CD14-positive monocyte (primary cell): ENCODE results near the gene PIR. TPM values are rescaled to one million over a fixed set of nuclear protein-coding genes. Genes with fewer than 3 reads are reported as not detected.
A peak's percentile ranks its signal among the peaks of the same experiment; 100 is the strongest.

Experiments
- DNase-seq, 3 donors: peaks; one replicate each; pipeline ENCODE4 v3.0.0-alpha.2; 2011 to 2022
- H2AFZ ChIP-seq: 2 replicates; pipeline ENCODE4 v1.6.0; 2012; ENCODE audit warnings: mild to moderate bottlenecking, low read depth, low read length, inconsistent platforms; ENCODE audit not compliant: insufficient read depth, poor library complexity, severe bottlenecking
- H3K27ac ChIP-seq, 2 donors: 1 replicate in 1 of 2; 2 replicates in 1 of 2; pipeline ENCODE4 v1.5.1; 2012 to 2013; ENCODE audit warnings: low read length in 2 of 2, control low read depth in 1 of 2, inconsistent platforms in 1 of 2, low read depth in 1 of 2, mild to moderate bottlenecking in 1 of 2
- H3K27me3 ChIP-seq, 2 donors: one replicate each; pipeline versions ENCODE4 v1.6.0 to v1.6.1; 2011 to 2013; ENCODE audit warnings: low read length in 2 of 2; ENCODE audit not compliant: control insufficient read depth in 2 of 2, insufficient read depth in 2 of 2
- H3K36me3 ChIP-seq, 2 donors: replicated peaks in 1 of 2; 1 replicate in 1 of 2; 2 replicates in 1 of 2; pipeline versions ENCODE4 v1.5.1 to v1.6.1; 2012 to 2013; ENCODE audit warnings: low read length in 2 of 2, control low read depth in 1 of 2, inconsistent platforms in 1 of 2, mild to moderate bottlenecking in 1 of 2; ENCODE audit not compliant: insufficient read depth in 2 of 2, control insufficient read depth in 1 of 2
- H3K4me1 ChIP-seq, 2 donors: 1 replicate in 1 of 2; 2 replicates in 1 of 2; pipeline versions ENCODE4 v1.5.1 to v1.6.1; 2012 to 2013; ENCODE audit warnings: low read length in 2 of 2, control low read depth in 1 of 2, inconsistent platforms in 1 of 2, mild to moderate bottlenecking in 1 of 2, moderate library complexity in 1 of 2; ENCODE audit not compliant: insufficient read depth in 2 of 2, control insufficient read depth in 1 of 2
- H3K4me2 ChIP-seq: replicated peaks from 2 replicates; pipeline ENCODE3; 2012; ENCODE audit warnings: low read length, moderate library complexity, mild to moderate bottlenecking; ENCODE audit not compliant: poor library complexity, severe bottlenecking; ENCODE audit errors: extremely low read depth
- H3K4me3 ChIP-seq, 3 experiments: fragments of 200-600 bp in 1 of 3; sonication (generic) in 1 of 3; replicated peaks in 1 of 3; 1 replicate in 2 of 3; 2 replicates in 1 of 3; pipeline ENCODE4 v1.5.1; 2011 to 2013; ENCODE audit warnings: low read length in 3 of 3, mild to moderate bottlenecking in 3 of 3, control low read depth in 2 of 3, low read depth in 2 of 3, inconsistent platforms in 1 of 3, moderate library complexity in 1 of 3
- H3K79me2 ChIP-seq: 2 replicates; pipeline ENCODE4 v1.6.0; 2012; ENCODE audit warnings: mild to moderate bottlenecking, control low read depth, inconsistent platforms, low read length, moderate library complexity; ENCODE audit not compliant: insufficient read depth
- H3K9ac ChIP-seq: 2 replicates; pipeline ENCODE4 v1.6.0; 2017; ENCODE audit warnings: low read length, mild to moderate bottlenecking; ENCODE audit not compliant: insufficient read depth, poor library complexity, severe bottlenecking
- H3K9me3 ChIP-seq, 2 donors: replicated peaks in 1 of 2; 1 replicate in 1 of 2; 2 replicates in 1 of 2; pipeline versions ENCODE4 v1.5.1 to v1.6.1; 2012 to 2013; ENCODE audit warnings: low read length in 2 of 2, control low read depth in 1 of 2; ENCODE audit not compliant: control insufficient read depth in 1 of 2, insufficient read depth in 1 of 2
- H4K20me1 ChIP-seq: 2 replicates; pipeline ENCODE4 v1.6.0; 2012; ENCODE audit warnings: mild to moderate bottlenecking, low read length, control low read depth, moderate library complexity; ENCODE audit not compliant: insufficient read depth
- H3K27ac Mint-ChIP-seq, 7 donors: one replicate each; pipeline ENCODE4 v1.8.0; 2020; ENCODE audit warnings: mild to moderate bottlenecking in 7 of 7, mixed read lengths in 7 of 7, moderate library complexity in 6 of 7, inconsistent platforms in 2 of 7
- H3K27me3 Mint-ChIP-seq, 3 donors: one replicate each; pipeline ENCODE4 v1.8.0; 2021 to 2022; ENCODE audit warnings: low read depth in 3 of 3, mild to moderate bottlenecking in 3 of 3, mixed read lengths in 3 of 3, moderate library complexity in 3 of 3, inconsistent platforms in 1 of 3
- H3K36me3 Mint-ChIP-seq, 2 donors: one replicate each; pipeline ENCODE4 v1.8.0; 2020; ENCODE audit warnings: mixed read lengths in 2 of 2, inconsistent platforms in 1 of 2, mild to moderate bottlenecking in 1 of 2
- H3K4me1 Mint-ChIP-seq: one replicate; pipeline ENCODE4 v1.8.0; 2020; ENCODE audit warnings: mild to moderate bottlenecking, mixed read lengths
- H3K4me3 Mint-ChIP-seq, 2 donors: one replicate each; pipeline ENCODE4 v1.8.0; 2020; ENCODE audit warnings: mild to moderate bottlenecking in 2 of 2, mixed read lengths in 2 of 2, moderate library complexity in 1 of 2
- H3K9me3 Mint-ChIP-seq, 7 donors: one replicate each; pipeline ENCODE4 v1.8.0; 2020 to 2022; ENCODE audit warnings: mixed read lengths in 7 of 7, mild to moderate bottlenecking in 6 of 7, moderate library complexity in 6 of 7, inconsistent platforms in 2 of 7
- WGBS: methylation state at CpG from one replicate; pipeline ENCODE4 v1.1.5; 2013; ENCODE audit warnings: missing lambda C conversion rate; ENCODE audit not compliant: insufficient coverage; 5-methylcytosine and 5-hydroxymethylcytosine counted together
- intact Hi-C, 2 donors: fragments of 100-400 bp; cut with micrococcal nuclease; formaldehyde crosslinking; loops; one replicate each; pipeline versions ENCODE4 v1.15.0 to v1.15.1; 2023
- polyA minus RNA-seq: library from RNA; depleted of rRNA, polyadenylated mRNA; stranded (reverse); fragments of >200 nt; gene quantifications from 2 replicates; pipeline ENCODE4 v1.2.3, GENCODE V29; 2012
- polyA plus RNA-seq, 3 donors: library from polyadenylated mRNA; depleted of rRNA in 1 of 3; unstranded in 2 of 3; stranded (reverse) in 1 of 3; fragments of 300-500 nt in 2 of 3; fragments of >200 nt in 1 of 3; fragmentation: Illumina TruSeq in 2 of 3; gene quantifications; 1 replicate in 2 of 3; 2 replicates in 1 of 3; pipeline ENCODE4 v1.2.3, GENCODE V29; 2012 to 2021
- total RNA-seq, 12 experiments: library from RNA in 1 of 12; stranded (reverse) in 1 of 12; fragments of 120-200 nt in 1 of 12; gene quantifications; one replicate each; pipeline ENCODE4 v1.2.4 and lab custom pipeline; 2013 to 2026; ENCODE audit warnings: mixed read lengths in 6 of 12, inconsistent platforms in 1 of 12
- TF ChIP-seq, protein P1 (sequence below): fragments of 200-600 bp; IDR thresholded peaks from one replicate; pipeline ENCODE4 v1.8.0; 2022; ENCODE audit warnings: antibody characterized with exemption, mild to moderate bottlenecking

The PIR gene
- total RNA-seq (2013), result 0.48 TPM
- polyA plus RNA-seq (under 1 TPM in 2 of 3 donors, not detected in 1; 0.05 to 0.23 TPM), polyA minus RNA-seq (not detected in 2 replicates), total RNA-seq (lab: John Stamatoyannopoulos, UW) (0 to 3.7 (median 0.33) reads per million in 11 experiments)

DNA sequence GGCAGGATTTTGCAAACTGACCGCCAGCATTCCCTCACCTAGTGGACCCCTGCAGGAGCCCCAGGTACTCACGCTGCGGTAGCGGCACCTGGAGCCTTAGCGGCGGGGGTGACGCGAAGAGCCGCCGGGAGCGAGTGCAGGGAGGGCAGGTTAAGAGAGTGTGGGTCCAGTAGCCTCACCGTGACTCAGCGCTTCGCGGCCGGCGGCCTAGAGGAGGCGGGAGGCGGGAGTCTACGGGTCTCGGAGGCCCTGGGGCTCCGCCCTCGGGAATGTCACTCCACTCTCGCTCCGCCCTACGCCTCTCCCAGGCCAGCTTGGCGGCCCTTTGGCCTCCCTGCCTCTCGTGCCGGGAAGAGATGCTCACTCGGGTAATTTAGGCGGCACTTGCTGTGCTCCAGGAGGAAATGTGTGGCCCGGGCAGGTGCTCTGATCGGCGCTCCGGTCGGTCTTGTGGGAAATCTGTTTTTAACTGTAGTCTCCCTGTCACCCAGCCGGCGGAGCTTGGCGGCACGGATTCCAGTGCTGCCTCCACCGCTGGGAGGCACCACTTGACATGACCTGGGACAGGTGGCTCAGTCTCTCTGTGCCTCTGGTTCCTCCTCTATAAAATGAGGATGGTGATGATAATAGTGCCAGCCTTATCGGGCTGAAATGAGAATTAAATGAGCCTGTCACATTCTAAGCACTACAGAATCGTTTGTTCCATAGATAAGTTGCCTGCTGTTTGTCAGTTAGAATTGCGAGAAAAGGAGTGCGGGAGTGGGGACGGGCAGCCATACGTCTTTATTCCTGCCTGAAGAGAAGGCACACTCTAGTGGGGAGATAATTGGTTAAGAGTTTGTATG is at the start of gene PIR:
Gene PIR (minus strand): TSS at position 216 of the 845 bp plus-strand sequence. CDS start 2,076 bp downstream, outside the sequence.
- no peaks in the 10 kb centered on the region for H4K20me1 ChIP-seq
- H3K9me3 Mint-ChIP-seq, result peaks cover 0 to 8% (median 0%) of the 10 kb centered on the region in 7 donors
- no peaks in the 10 kb centered on the region for H3K36me3 ChIP-seq
- WGBS, result 4% methylated on average over 20 of the region's 47 CpGs
- no peaks in the 10 kb centered on the region for H3K79me2 ChIP-seq
- peaks cover 13% of the 10 kb centered on the region for H3K4me1 Mint-ChIP-seq
- H3K36me3 Mint-ChIP-seq, result no peaks in the 10 kb centered on the region
- peaks cover 0 to 61% of the 10 kb centered on the region in 2 donors for H3K27me3 ChIP-seq
- H3K4me3 Mint-ChIP-seq, result peak within 1 kb of the TSS; percentile 80 to 89
- H3K27me3 Mint-ChIP-seq, result peaks cover 0 to 49% (median 2%) of the 10 kb centered on the region in 3 donors
- TF ChIP-seq, protein P1, sequence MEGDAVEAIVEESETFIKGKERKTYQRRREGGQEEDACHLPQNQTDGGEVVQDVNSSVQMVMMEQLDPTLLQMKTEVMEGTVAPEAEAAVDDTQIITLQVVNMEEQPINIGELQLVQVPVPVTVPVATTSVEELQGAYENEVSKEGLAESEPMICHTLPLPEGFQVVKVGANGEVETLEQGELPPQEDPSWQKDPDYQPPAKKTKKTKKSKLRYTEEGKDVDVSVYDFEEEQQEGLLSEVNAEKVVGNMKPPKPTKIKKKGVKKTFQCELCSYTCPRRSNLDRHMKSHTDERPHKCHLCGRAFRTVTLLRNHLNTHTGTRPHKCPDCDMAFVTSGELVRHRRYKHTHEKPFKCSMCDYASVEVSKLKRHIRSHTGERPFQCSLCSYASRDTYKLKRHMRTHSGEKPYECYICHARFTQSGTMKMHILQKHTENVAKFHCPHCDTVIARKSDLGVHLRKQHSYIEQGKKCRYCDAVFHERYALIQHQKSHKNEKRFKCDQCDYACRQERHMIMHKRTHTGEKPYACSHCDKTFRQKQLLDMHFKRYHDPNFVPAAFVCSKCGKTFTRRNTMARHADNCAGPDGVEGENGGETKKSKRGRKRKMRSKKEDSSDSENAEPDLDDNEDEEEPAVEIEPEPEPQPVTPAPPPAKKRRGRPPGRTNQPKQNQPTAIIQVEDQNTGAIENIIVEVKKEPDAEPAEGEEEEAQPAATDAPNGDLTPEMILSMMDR, result no peak
- H2AFZ ChIP-seq, result peak within 1 kb of the TSS; percentile 66
- intact Hi-C loops, result no loop called here
- H3K27ac Mint-ChIP-seq, result peak within 1 kb of the TSS in 6 of 7 donors; percentile 10 to 82 (median 45)
- DNase-seq, result peak; percentile 43 to 56 (median 44)
- peak within 1 kb of the TSS; percentile 15 to 70 (median 43) for H3K4me3 ChIP-seq
- peak within 1 kb of the TSS; percentile 76 for H3K4me2 ChIP-seq
- no peaks in the 10 kb centered on the region for H3K9me3 ChIP-seq
- peaks cover 4 to 9% of the 10 kb centered on the region in 2 donors for H3K4me1 ChIP-seq
- peak within 1 kb of the TSS; percentile 35 for H3K9ac ChIP-seq
- H3K27ac ChIP-seq, result no peak within 1 kb of the TSS

DNA sequence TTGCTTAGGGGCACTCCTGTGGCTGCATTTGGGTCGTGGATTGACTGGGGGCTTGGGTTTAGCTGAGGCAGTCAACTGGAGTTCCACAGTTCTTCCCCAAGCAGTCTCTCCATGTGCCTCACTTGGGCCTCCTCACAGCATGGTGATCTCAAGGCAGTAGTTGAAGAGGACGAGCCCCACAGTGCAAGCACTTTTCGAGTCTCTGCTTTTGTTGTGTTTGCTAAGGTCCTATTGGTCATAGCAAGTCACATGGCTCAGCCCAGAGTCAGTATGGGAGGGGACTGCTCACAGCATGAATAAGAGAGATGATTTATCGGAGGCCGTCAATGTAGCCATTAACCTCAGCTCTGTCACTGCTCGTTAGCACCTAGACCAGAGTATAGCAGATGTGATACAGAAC is 37.2 kb upstream of the PIR start:
- no peak for DNase-seq
- no peak overlapping the region for H3K27ac Mint-ChIP-seq
- Histone ChIP-seq H3K4me3 (no peak overlapping the region), H2AFZ (no peak overlapping the region), H3K27ac (no peak overlapping the region), H3K9me3 (no peaks in the 10 kb centered on the region), H3K79me2 (no peaks in the 10 kb centered on the region), H3K27me3 (peaks cover 0 to 58% of the 10 kb centered on the region in 2 donors), H4K20me1 (no peaks in the 10 kb centered on the region), H3K36me3 (no peaks in the 10 kb centered on the region), H3K4me2 (no peak overlapping the region), H3K4me1 (no peaks in the 10 kb centered on the region), H3K9ac (no peak overlapping the region)
- 100% methylated on average over 2 of the region's 6 CpGs for WGBS
- no peaks in the 10 kb centered on the region for H3K4me1 Mint-ChIP-seq
- H3K36me3 Mint-ChIP-seq, result no peaks in the 10 kb centered on the region
- TF ChIP-seq, protein P1, result no peak
- H3K4me3 Mint-ChIP-seq, result no peak overlapping the region
- H3K9me3 Mint-ChIP-seq, result no peaks in the 10 kb centered on the region
- peaks cover 0 to 28% (median 3%) of the 10 kb centered on the region in 3 donors for H3K27me3 Mint-ChIP-seq
- intact Hi-C loops, result no loop called here
